K562 (cell line): ENCODE measurements around the gene SAXO2. TPM values are rescaled to one million over a fixed set of nuclear protein-coding genes. Genes with fewer than 3 reads are reported as not detected.
A peak's percentile ranks its signal among the peaks of the same experiment; 100 is the strongest.
"Not testable (repeated sequence)": the region's sequence is repeated elsewhere in the genome, so short reads cannot be mapped to it uniquely, and the experiment has no call there.

Source experiments
- ATAC-seq: fragments of 200-7000 bp; cut with Tn5 transposase; 3 replicates; pipeline ENCODE4 v1.9.1; 2020; ENCODE audit warnings: moderate library complexity
- BruUV-seq: library from RNA; stranded (reverse); fragments of 400-500 nt; replicated peaks from 2 replicates; lab custom pipeline; 2021; lab: Mats Ljungman, UMichigan
- CTCF ChIA-PET: fragments of 300-600 bp; formaldehyde crosslinking; extraction: SDS; loops from one replicate; lab custom pipeline; 2021; ENCODE audit warnings: low intra/inter-chr PET ratio; lab: Yijun Ruan, JAX
- POLR2A ChIA-PET: fragments of 300-600, 350-650 bp; sonication (Branson Sonifier 250); formaldehyde crosslinking; extraction: SDS; loops from one replicate; lab custom pipeline; 2021; ENCODE audit warnings: antibody characterized with exemption, inconsistent platforms; lab: Yijun Ruan, JAX
- DNase-seq, 4 experiments: peaks; one replicate each; pipeline versions ENCODE4 v3.0.0 to v3.0.0-alpha.2; 2011 to 2018; ENCODE audit warnings: low spot score in 3 of 4, mixed read lengths in 3 of 4; ENCODE audit errors: extremely low read depth in 1 of 4
- FAIRE-seq: peaks from 2 replicates; lab custom pipeline; 2011; peaks lifted over from hg19 to GRCh38; lab: Jason Lieb, UNC
- H2AFZ ChIP-seq: 2 replicates; pipeline ENCODE4 v1.6.0; 2011; ENCODE audit warnings: low read depth, low read length, control low read depth, inconsistent platforms
- H3K27ac ChIP-seq: fragments of 200-600 bp; 3 replicates; pipeline ENCODE4 v1.8.0; 2011; ENCODE audit warnings: low read depth, mild to moderate bottlenecking, control low read depth, inconsistent platforms, low read length, moderate library complexity, mixed read lengths; ENCODE audit errors: extremely low read depth
- H3K27me3 ChIP-seq, 2 experiments: fragments of 300-600 bp in 1 of 2; 2 replicates in 1 of 2; 3 replicates in 1 of 2; pipeline versions ENCODE4 v1.6.0 to v1.8.0; 2011; ENCODE audit warnings: inconsistent platforms in 2 of 2, low read length in 2 of 2, mild to moderate bottlenecking in 1 of 2, mixed read lengths in 1 of 2, moderate library complexity in 1 of 2; ENCODE audit not compliant: control insufficient read depth in 2 of 2, insufficient read depth in 2 of 2
- H3K36me3 ChIP-seq: fragments of 300-600 bp; 3 replicates; pipeline ENCODE4 v1.8.0; 2011; ENCODE audit warnings: mild to moderate bottlenecking, low read length, inconsistent platforms; ENCODE audit not compliant: control insufficient read depth, insufficient read depth
- H3K4me1 ChIP-seq, 2 experiments: fragments of 200-600 bp in 1 of 2; replicated peaks in 1 of 2; 2 replicates in 1 of 2; 3 replicates in 1 of 2; pipeline versions ENCODE4 v1.5.1 to v1.8.0; 2011; ENCODE audit warnings: inconsistent platforms in 2 of 2, low read length in 2 of 2, mild to moderate bottlenecking in 1 of 2, mixed read lengths in 1 of 2, moderate library complexity in 1 of 2; ENCODE audit not compliant: control insufficient read depth in 2 of 2, insufficient read depth in 2 of 2
- H3K4me2 ChIP-seq: 2 replicates; pipeline ENCODE4 v1.6.1; 2011; ENCODE audit warnings: low read length, control low read depth, inconsistent platforms, mixed read lengths; ENCODE audit not compliant: insufficient read depth
- H3K4me3 ChIP-seq: fragments of 200-600 bp; sonication (generic), shearing (Covaris generic); 2 replicates; pipeline ENCODE4 v1.5.1; 2016; ENCODE audit warnings: control low read depth, inconsistent platforms
- H3K79me2 ChIP-seq: fragments of 200-600 bp; 3 replicates; pipeline ENCODE4 v1.8.0; 2011; ENCODE audit warnings: low read length, inconsistent platforms; ENCODE audit not compliant: control insufficient read depth, insufficient read depth
- H3K9ac ChIP-seq, 2 experiments: 2 replicates each; pipeline versions ENCODE4 v1.6.0 to v1.6.1; 2011; ENCODE audit warnings: low read depth in 2 of 2, low read length in 2 of 2, control low read depth in 1 of 2, inconsistent platforms in 1 of 2, mild to moderate bottlenecking in 1 of 2, mixed read lengths in 1 of 2; ENCODE audit not compliant: insufficient read depth in 1 of 2
- H3K9me1 ChIP-seq: one replicate; pipeline ENCODE4 v1.6.0; 2011; ENCODE audit warnings: inconsistent platforms, mild to moderate bottlenecking, low read length, moderate library complexity; ENCODE audit not compliant: control insufficient read depth, insufficient read depth
- H3K9me3 ChIP-seq: replicated peaks from 2 replicates; pipeline ENCODE4 v1.5.1; 2011; ENCODE audit warnings: low read depth, low read length, inconsistent platforms; ENCODE audit not compliant: control insufficient read depth, insufficient read depth
- H4K20me1 ChIP-seq: replicated peaks from 2 replicates; pipeline ENCODE4 v1.6.1; 2011; ENCODE audit warnings: low read length, inconsistent platforms, mixed read lengths; ENCODE audit not compliant: control insufficient read depth, insufficient read depth
- C11orf30 ChIP-seq: fragments of 450-650 bp; IDR thresholded peaks from 2 replicates; pipeline ENCODE4 v1.6.1; 2016; ENCODE audit warnings: low read depth, mild to moderate bottlenecking
- ZNF146 ChIP-seq: IDR thresholded peaks from one replicate; pipeline ENCODE4 v1.6.1; 2018; ENCODE audit warnings: missing compliant biosample characterization; ENCODE audit not compliant: unreplicated experiment
- ZNF316 ChIP-seq: fragments of 450-650 bp; IDR thresholded peaks from 2 replicates; pipeline ENCODE4 v1.6.1; 2016
- WGBS: fragments of 100-300 bp; shearing (Covaris generic); methylation state at CpG from one replicate; pipeline ENCODE4 v1.1.6; 2016; ENCODE audit warnings: low coverage, mixed read lengths; ENCODE audit not compliant: insufficient coverage; ENCODE audit errors: missing lambda C conversion rate; 5-methylcytosine and 5-hydroxymethylcytosine counted together
- in situ Hi-C: fragments of 300-500 bp; cut with MboI; formaldehyde crosslinking; loops from 4 replicates; pipeline ENCODE4 v1.15.0; 2018; ENCODE audit warnings: inconsistent platforms, mixed read lengths
- intact Hi-C: fragments of 100-400 bp; cut with micrococcal nuclease; formaldehyde crosslinking; loops from 2 replicates; pipeline ENCODE4 v1.14.2; 2022
- polyA plus RNA-seq, 8 experiments: library from polyadenylated mRNA; depleted of rRNA in 4 of 8; stranded (reverse) in 5 of 8; unstranded in 3 of 8; fragments of >200 nt; fragmentation: Nextera tagmentation in 2 of 8; fragmentation: Illumina TruSeq in 1 of 8; extraction: Ambion mirVana in 2 of 8; extraction: Trizol in 1 of 8; gene quantifications; 2 replicates each; pipeline versions ENCODE4 v1.2.1 to v1.2.3, GENCODE V29; 2011 to 2014; ENCODE audit warnings: inconsistent platforms in 1 of 8, missing spikeins in 1 of 8
- total RNA-seq, 7 experiments: library from RNA; depleted of rRNA in 6 of 7; stranded (reverse); fragments of >200 nt in 6 of 7; fragmentation: Illumina TruSeq in 2 of 7; extraction: Trizol in 2 of 7; gene quantifications; 2 replicates each; pipeline versions ENCODE4 v1.2.1 to v1.2.3, GENCODE V29; 2011 to 2021; ENCODE audit warnings: low replicate concordance in 1 of 7
- TF ChIP-seq, protein P1 (sequence below): fragments of 450-650 bp; IDR thresholded peaks from 2 replicates; pipeline ENCODE4 v1.6.1; 2016

The SAXO2 gene
- total and polyA plus RNA-seq, 9 of the 15 experiments (the other 6 are each of a cell fraction or from before 2014, with no cell fraction given), result 3.1 to 14.2 (median 8.2) TPM

GRCh38 chr15:82286475-82286874, 23.9 kb downstream of the SAXO2 start:
- not testable (repeated sequence) for H3K27me3 ChIP-seq, H3K27ac ChIP-seq, H3K4me2 ChIP-seq
- TF ChIP-seq C11orf30 (0 out of 2 replicates have a peak, but pooled peaks have one; percentile 19), ZNF316 (peak; percentile 43; the same call in 1 of the 2 replicates)
- TF ChIP-seq, protein P1, sequence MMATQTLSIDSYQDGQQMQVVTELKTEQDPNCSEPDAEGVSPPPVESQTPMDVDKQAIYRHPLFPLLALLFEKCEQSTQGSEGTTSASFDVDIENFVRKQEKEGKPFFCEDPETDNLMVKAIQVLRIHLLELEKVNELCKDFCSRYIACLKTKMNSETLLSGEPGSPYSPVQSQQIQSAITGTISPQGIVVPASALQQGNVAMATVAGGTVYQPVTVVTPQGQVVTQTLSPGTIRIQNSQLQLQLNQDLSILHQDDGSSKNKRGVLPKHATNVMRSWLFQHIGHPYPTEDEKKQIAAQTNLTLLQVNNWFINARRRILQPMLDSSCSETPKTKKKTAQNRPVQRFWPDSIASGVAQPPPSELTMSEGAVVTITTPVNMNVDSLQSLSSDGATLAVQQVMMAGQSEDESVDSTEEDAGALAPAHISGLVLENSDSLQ, result peak; percentile 27; the same call in 1 of the 2 replicates
- TF ChIP-seq, all 486 proteins: peak for 3; not testable (repeated sequence) for 483
- H3K4me1 ChIP-seq, result peaks cover 8 to 14% of the 10 kb centered on the region in 2 experiments; a peak in 3 of 5 replicates
- ATAC-seq, result peak; percentile 31; the same call in 2 of the 3 replicates
- DNase-seq, H3K9me3 ChIP-seq, H3K9ac ChIP-seq, CTCF ChIA-PET, H3K9me1 ChIP-seq, BruUV-seq, H3K36me3 ChIP-seq, intact Hi-C loops, H3K4me3 ChIP-seq, H3K79me2 ChIP-seq, POLR2A ChIA-PET, H4K20me1 ChIP-seq: not testable (repeated sequence)
- 35% methylated on average over 4 of the region's 4 CpGs for WGBS
- H2AFZ ChIP-seq, result peak overlapping the region; percentile 74
- in situ Hi-C loops, result loop anchor here (10.0 kb wide), 1 partner anchor 1768 kb away; no protein-coding TSS in a partner anchor
- FAIRE-seq, result peak; percentile 23

DNA sequence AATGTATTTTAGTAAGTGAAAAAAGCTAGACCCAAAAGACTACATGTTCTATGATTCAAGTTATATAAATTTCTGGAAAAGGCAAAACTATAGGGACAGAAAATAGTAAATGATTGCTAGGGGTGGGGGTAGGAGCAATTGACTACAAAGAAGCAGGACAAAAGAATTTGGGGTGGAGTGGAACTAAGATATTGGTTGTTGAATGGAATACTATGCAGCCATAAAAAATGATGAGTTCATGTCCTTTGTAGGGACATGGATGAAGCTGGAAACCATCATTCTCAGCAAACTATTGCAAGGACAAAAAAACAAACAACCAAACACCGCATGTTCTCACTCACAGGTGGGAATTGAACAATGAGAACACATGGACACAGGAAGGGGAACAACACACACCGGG, 25.6 kb downstream of the SAXO2 start:
- H3K9me1 ChIP-seq, H3K4me2 ChIP-seq, H3K9me3 ChIP-seq, CTCF ChIA-PET, H3K4me3 ChIP-seq, DNase-seq, H3K27ac ChIP-seq, ATAC-seq, POLR2A ChIA-PET, H3K9ac ChIP-seq, FAIRE-seq, H3K36me3 ChIP-seq, H3K79me2 ChIP-seq, BruUV-seq, H3K27me3 ChIP-seq, H2AFZ ChIP-seq, intact Hi-C loops, H4K20me1 ChIP-seq: not testable (repeated sequence)
- in situ Hi-C loops, result loop anchor here (10.0 kb wide), 1 partner anchor 1767 kb away; no protein-coding TSS in a partner anchor
- 44% methylated on average over 1 of the region's 2 CpGs for WGBS
- peak; percentile 80 for TF ChIP-seq ZNF146
- H3K4me1 ChIP-seq, result peaks cover 8 to 14% of the 10 kb centered on the region in 2 experiments; a peak in 3 of 5 replicates
